HL-60 (cell line): ENCODE results near the gene TNNI2.

Source experiments
- POLR2AphosphoS5 ChIP-seq: IDR thresholded peaks from 2 replicates; pipeline ENCODE4 v1.6.1; 2012; ENCODE audit warnings: low read depth
- TF ChIP-seq, protein P1 (sequence below): IDR thresholded peaks from one replicate; pipeline ENCODE4 v1.5.1; 2011; ENCODE audit warnings: low read length, control low read depth, inconsistent platforms; ENCODE audit not compliant: insufficient read depth
- TF ChIP-seq, protein P2 (sequence below): IDR thresholded peaks from 2 replicates; pipeline ENCODE4 v1.6.1; 2012; ENCODE audit warnings: low read depth; ENCODE audit not compliant: insufficient replicate concordance

- TF ChIP-seq, protein P1, sequence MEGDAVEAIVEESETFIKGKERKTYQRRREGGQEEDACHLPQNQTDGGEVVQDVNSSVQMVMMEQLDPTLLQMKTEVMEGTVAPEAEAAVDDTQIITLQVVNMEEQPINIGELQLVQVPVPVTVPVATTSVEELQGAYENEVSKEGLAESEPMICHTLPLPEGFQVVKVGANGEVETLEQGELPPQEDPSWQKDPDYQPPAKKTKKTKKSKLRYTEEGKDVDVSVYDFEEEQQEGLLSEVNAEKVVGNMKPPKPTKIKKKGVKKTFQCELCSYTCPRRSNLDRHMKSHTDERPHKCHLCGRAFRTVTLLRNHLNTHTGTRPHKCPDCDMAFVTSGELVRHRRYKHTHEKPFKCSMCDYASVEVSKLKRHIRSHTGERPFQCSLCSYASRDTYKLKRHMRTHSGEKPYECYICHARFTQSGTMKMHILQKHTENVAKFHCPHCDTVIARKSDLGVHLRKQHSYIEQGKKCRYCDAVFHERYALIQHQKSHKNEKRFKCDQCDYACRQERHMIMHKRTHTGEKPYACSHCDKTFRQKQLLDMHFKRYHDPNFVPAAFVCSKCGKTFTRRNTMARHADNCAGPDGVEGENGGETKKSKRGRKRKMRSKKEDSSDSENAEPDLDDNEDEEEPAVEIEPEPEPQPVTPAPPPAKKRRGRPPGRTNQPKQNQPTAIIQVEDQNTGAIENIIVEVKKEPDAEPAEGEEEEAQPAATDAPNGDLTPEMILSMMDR, result no peak
- TF ChIP-seq POLR2AphosphoS5, result no peak
- TF ChIP-seq, protein P2, sequence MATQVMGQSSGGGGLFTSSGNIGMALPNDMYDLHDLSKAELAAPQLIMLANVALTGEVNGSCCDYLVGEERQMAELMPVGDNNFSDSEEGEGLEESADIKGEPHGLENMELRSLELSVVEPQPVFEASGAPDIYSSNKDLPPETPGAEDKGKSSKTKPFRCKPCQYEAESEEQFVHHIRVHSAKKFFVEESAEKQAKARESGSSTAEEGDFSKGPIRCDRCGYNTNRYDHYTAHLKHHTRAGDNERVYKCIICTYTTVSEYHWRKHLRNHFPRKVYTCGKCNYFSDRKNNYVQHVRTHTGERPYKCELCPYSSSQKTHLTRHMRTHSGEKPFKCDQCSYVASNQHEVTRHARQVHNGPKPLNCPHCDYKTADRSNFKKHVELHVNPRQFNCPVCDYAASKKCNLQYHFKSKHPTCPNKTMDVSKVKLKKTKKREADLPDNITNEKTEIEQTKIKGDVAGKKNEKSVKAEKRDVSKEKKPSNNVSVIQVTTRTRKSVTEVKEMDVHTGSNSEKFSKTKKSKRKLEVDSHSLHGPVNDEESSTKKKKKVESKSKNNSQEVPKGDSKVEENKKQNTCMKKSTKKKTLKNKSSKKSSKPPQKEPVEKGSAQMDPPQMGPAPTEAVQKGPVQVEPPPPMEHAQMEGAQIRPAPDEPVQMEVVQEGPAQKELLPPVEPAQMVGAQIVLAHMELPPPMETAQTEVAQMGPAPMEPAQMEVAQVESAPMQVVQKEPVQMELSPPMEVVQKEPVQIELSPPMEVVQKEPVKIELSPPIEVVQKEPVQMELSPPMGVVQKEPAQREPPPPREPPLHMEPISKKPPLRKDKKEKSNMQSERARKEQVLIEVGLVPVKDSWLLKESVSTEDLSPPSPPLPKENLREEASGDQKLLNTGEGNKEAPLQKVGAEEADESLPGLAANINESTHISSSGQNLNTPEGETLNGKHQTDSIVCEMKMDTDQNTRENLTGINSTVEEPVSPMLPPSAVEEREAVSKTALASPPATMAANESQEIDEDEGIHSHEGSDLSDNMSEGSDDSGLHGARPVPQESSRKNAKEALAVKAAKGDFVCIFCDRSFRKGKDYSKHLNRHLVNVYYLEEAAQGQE, result no peak
Observed at GRCh38 chr11:1888347-1888753, 49.6 kb downstream of the TNNI2 start.
